NCI-H1930 (cell line): Measurements from ENCODE around the gene MESP1.
A peak's percentile ranks its signal among the peaks of the same experiment; 100 is the strongest.
"Not testable (repeated sequence)": the region's sequence is repeated elsewhere in the genome, so short reads cannot be mapped to it uniquely, and the experiment has no call there.

Source experiments
- DNase-seq, 2 experiments: peaks; one replicate each; lab custom pipeline; 2025; lab: John Stamatoyannopoulos, UW

MESP1 gene, protein sequence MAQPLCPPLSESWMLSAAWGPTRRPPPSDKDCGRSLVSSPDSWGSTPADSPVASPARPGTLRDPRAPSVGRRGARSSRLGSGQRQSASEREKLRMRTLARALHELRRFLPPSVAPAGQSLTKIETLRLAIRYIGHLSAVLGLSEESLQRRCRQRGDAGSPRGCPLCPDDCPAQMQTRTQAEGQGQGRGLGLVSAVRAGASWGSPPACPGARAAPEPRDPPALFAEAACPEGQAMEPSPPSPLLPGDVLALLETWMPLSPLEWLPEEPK

DNA sequence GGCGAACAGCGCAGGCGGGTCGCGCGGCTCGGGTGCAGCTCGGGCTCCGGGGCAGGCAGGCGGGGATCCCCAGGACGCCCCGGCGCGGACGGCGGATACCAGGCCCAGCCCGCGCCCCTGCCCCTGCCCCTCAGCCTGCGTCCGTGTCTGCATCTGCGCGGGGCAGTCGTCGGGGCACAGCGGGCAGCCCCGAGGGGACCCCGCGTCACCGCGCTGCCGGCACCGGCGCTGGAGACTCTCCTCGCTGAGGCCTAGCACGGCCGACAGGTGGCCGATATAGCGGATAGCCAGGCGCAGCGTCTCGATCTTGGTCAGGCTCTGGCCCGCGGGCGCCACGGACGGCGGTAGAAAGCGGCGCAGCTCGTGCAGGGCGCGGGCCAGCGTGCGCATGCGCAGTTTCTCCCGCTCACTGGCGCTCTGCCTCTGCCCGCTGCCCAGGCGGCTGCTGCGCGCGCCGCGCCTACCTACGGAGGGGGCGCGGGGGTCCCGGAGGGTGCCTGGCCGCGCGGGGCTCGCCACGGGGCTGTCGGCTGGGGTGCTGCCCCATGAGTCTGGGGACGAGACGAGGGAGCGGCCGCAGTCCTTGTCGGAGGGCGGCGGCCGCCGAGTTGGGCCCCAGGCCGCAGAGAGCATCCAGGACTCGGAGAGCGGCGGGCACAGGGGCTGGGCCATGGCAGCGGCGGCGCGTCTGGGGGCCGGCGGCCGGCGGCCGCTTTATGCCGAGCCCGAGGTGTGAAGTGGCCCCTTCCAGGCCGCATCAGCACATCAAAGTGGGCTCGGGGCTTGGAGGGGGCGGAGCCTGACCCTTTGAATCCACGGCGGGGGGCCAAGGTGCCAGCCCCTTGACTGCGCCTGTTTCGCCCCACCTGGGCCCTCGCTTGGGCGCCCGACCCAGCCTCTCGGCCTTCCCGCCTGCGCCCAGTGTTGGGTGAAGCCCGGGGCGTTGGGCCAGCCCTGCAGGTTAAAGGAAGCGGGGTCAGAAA, at the start of gene MESP1:
MESP1 (minus strand) TSS at position 690 of the 983 bp plus-strand sequence; CDS start at position 672, 18 bp downstream.
- peak; percentile 67 to 89 for DNase-seq

DNA sequence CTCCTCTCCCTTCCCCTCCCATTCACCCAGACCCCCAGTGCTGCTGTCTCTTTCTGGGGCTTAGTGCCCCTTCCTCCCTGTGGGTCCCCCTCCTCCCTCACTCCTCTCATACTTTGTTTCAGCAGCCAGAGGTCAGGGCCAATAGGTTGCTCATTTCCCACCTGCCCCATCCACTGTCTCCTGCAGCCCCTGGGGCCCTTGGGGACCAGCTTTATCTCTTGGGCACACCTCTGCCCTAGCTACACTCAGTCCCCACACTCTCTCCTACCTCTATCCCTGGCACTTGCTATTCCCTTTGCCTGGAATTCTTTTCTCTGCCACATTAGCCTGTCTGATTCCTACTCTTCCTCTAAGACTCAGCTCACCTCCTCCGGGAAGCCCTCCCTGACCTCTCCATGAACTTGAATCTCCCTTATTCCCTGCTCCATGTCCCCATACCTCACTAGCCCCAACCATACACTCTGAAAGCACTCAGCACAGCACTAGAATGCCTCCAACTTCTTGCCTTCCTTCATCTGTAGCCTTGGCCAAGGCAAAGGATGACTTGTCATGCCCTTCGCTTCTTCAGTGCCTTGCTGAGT, 49.0 kb upstream of the MESP1 start:
- DNase-seq = no peak

DNA sequence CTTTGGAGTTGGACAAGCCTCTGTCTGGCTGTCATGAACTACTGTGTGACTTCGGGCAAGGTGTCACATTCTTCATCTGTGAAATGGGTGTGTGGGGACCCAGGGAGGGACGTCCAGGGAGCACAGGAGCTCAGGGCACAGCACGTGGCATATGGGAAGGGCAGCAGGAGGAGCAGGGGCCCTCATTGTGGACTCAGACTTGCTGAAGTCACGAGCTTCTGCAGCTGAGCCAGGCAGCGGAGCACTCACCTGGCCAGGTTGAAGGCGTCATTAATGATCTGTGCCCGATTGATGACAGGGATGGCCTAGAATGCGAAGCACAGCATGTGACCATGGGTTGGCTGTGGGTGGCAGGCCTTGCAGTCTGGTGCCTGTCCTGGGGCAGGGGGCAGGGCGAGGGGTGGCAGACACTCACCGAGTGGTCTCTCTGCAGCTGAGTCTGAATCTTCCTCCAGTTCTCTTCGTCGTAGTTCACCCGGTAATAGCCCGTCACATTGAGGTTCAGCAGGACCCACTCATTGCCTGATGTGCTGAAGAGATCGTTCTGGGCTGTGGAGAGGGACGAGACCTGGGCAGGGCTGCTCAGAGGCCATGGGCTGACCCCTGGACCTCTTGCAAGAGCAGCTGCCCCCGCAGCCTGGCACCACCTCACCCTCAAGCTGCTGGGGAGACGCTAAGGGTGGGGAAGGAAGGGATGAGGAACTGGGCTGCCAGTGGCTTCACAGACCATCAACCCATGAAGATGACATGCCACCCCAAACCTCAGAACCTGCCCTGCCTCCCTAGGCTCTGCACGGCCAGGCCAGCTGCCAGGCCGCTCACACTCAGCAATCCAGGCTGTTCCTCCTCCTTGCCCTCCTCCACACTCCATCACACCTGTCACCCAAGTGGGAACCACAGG, 48.2 kb upstream of the MESP1 start:
- DNase-seq = no peak

DNA sequence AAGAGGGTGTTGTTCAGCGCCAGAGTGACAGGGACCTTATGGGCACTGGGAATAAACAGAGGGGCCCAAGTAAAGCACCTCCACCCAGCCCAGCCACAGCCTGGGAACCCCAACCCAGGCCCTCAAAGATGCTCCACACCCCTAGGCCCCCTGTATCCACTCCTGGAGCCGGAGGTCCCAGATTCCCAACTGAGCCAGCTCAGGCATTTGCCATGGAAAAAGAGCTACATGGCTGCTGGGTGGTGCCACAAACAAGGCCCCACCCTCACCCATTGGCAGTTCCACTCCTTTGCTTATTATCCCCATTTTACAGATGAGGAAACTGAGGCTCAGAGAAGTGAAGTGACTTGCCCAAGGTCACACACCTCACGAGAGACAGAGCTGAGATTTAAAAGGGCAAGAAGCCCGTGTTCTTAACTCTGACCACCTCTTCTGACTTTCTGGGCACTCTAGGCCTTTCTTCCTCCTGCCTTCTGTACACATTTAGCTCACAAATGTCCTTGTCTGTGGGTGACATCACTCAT, 46.7 kb upstream of the MESP1 start:
- DNase-seq = no peak

DNA sequence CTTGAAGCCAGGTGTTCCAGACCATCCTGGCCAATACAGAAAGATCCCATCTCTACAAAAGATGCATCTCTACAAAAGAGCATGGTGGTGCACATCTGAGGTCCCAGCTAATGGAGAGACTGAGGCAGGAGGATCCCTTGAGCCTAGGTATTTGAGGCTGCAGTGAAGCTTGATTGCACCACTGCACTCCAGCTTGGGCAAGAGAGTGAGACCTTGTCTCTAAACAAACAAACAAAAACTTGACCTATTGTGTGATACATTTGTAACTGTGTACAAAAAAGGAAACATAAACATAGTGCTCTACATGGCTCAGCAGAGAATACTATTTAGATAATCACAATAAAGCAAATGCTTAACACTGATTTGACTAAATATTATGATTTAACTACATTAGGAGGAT, 44.9 kb upstream of the MESP1 start:
- DNase-seq = no peak

DNA sequence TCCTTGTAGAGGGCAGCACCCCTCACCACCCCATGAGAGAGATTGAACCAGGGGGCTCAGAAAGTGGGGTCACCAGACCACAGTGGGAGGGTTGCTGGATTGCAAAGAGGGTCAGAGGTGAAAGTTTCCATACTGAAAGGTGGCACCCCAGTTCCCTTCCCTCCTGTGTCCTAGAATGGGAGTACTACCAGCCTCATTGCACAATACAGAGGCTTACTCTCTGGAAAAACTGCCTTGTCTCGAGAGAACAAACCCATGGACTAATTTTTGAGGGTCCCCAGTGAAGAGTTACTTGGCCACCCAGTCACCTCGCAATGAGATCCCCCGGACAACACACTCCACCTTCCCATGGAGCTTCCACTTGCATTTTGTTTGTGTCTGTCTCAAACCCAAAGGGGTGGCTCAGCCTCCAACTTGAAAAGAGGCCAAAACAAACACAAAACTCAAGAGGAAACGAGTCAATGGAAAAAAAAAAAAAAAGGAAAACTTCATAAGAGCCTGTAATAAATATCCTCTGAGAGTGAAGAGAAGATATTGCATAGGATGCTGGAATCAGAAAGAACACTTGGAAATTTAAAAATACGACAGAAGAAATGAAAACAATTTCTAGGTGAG, 43.7 kb upstream of the MESP1 start:
- no peak for DNase-seq

DNA sequence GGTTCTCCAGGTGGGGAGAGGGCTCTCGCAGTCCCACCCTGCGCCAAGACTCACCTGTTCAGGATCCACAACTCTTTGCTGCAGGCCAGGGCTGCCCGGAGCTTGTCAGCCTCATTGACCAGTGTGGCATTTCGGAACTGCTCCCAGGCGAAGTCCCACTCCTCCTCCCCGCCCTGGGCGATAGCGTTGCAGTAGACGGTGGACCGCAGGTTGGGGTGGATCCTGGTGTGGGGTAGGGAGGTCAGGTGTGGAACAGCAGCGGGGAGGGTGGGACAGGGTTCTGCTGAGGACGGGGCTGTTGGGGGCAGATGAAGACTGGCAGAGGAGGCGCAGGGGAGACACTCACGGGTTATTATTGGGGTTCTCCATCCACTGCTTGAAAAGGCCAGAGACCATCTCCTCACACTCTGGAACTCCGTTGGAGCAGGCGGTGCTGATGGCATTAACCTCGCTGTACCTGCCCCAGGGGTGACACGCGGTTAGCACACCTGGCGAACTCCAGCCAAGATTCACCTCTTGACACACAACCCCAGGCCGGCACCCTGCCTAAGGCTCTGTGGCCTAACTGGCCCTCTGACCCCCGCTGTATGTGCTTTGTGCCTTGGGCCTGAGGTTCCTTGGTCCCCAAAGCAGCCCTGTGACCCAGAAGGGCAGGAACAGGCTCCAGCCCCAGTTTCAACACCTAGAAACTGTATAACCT, 41.2 kb upstream of the MESP1 start:
- DNase-seq = no peak

DNA sequence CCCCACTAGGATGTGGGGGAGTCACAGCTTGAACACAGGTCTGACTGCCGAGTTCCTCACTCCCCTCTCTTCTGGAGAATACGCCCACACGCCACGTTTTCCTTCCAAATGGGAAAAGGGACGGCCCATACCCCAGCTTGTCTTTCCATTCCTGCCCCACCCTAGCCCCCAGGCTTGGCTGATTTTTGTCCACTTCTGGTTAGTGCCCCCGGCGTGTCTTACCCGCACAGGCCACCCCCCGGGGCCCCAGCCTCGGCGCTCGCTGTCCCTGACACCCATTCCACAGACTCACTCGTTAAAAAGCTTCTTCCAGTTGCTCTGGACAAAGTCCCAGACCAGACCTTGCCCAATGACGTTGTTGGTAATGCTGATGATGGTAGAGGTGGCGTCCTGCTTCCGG, 39.6 kb upstream of the MESP1 start:
- DNase-seq = no peak

DNA sequence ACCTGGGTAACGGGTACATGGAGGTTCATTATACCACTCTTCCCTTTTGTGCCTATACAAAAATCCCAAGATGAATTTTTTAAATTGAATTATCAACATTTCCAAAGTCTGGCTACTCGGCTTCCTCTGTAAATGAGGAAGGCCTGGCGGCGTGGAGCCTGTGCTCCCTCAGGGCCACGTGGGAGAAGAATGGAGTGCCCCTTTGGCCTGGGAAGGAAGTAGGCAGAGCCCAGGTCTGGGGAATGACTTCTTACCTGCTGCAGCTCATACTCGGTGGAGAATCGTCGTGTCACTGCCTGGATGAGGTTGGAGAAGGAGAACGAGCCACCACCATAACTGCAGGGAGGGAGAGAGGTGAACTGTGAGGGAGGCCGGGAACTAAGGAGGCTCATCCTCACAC, 39.2 kb upstream of the MESP1 start:
- no peak for DNase-seq

DNA sequence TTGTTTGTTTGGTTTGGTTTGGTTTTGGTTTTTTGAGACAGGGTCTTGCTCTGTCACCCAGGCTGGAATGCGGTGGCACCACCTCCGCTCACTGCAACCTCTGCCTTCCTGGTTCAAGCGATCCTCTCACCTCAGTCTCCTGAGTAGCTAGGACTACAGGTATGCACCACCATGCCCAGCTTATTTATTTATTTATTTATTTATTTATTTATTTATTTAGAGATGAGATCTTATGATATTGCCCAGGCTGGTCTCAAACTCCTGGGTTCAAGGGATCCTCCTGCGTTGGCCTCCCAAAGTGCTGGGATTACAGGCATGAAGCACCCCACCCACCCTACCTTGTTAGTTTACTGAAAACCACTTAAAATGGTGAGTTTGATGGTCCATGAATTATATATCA, 37.5 kb upstream of the MESP1 start:
- DNase-seq = not testable (repeated sequence)

DNA sequence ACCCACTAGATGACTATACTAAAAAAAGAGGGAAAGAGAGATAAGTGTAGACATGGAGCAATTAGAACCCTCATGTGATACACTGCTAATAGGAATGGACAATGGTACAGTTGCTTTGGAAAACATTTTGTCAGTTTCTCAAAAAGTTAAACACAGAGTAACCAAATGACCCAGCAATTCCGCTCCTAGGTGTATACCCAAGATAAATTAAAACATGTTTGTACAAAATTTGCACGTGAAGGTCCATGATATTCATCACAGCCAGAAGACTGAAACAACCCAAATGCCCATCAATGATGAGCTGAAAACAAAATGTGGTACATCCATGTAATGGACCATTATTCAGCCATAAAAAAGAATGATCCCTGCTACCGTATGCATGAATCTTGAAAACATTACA, 36.9 kb upstream of the MESP1 start:
- no peak for DNase-seq

DNA sequence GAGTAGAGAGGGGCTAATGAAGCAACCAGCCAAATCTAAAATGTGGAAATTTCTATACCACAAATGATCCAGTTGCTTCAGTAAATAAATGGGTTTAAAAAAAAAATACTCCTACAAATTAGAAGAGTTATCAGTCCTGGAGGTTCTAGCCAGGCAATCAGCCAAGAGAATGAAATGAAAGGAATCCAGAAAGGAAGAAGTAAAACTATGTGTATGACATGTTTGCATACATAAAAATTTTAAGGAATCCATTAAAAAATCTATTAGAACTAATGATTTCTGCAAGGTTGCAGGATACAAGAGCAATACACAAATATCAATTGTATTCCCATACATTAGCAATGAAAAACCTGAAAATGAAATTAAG, 34.7 kb upstream of the MESP1 start:
- DNase-seq = no peak

DNA sequence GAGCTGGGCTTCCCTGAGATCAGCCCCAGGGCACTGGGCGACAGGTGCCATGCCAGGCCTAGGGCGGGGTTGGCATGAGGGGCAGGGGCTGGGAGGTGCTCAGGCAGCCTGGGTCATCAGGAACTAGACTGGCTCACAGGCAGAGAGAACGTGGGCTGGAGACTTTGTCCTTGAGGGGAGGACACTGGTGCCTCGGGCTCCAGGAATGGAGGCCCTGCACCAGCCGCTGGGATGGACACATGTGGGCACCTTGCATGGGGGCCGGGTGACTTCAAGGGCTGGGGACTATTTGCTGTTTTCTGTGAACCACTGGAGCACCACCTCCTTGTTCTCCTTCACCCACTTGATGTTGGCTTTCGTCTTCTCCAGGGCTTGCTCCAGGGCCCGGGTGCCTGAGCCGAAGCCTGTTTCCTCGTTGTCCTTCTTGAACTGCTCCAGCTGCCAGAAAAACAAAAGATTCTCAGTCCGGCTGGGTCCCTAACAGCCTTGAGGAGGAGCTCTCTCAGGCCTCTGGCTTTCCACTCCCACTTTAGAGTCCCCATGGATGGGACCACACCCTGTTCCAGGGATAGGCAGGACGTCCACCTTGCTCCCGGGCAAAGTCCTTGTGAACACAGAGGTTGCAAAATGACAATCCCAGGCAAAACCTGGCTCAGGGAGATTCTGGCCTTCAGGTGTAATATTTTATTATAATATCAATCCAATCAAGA, 34.2 kb upstream of the MESP1 start:
- DNase-seq = no peak

DNA sequence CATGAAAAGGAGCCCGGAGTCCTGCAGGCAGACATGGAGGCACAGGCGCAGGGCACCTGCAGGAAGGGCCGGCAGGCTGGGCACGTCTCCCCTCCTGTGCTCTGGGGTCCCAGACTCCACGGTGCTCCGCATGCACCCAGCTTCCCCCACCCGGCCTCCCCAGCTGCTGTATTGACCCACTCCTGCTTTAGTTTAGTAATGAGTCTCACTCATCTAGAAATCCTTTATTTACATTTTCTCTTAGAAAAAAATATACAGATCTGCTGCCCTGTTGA, 33.6 kb upstream of the MESP1 start:
- DNase-seq = no peak

DNA sequence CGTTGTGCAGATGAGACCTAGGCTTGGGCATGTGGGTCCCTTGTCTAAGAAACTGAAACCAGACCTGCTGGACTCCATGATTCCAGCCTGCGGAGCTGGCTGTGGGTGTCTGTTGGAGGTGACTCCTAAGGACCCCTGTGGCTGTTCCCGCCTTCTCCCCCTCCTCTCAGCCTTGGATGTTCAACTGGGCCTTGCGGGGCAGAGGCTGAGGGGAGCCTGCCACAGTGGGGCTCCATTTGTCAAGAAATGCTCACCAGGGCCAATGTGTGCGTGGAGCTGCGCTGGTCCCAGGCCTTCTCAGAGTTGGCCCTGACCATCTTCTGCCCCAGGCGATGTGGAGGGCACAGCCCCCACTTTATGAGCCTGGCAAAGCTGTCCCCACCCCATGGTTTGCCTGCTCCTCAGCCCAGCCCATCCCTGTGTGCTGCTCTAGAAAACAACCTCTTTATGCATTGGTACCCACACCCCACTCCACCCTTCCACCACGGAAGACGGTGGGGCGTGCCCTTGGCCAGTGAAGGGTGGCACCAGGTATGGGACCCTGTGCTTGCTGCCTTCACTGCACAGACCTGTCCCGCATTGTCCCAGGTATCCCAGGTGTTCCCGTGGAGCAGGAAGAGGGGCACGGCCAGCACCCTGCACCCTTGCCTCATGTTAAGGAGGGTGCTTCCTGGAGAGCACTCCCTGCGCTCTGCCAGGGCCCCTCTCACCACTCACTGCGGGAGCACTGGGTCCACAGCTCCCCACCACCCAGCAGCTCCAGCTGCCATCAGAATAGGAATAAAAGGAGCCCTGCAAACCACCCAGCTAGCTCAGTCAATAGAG, 33.0 kb upstream of the MESP1 start:
- no peak for DNase-seq

DNA sequence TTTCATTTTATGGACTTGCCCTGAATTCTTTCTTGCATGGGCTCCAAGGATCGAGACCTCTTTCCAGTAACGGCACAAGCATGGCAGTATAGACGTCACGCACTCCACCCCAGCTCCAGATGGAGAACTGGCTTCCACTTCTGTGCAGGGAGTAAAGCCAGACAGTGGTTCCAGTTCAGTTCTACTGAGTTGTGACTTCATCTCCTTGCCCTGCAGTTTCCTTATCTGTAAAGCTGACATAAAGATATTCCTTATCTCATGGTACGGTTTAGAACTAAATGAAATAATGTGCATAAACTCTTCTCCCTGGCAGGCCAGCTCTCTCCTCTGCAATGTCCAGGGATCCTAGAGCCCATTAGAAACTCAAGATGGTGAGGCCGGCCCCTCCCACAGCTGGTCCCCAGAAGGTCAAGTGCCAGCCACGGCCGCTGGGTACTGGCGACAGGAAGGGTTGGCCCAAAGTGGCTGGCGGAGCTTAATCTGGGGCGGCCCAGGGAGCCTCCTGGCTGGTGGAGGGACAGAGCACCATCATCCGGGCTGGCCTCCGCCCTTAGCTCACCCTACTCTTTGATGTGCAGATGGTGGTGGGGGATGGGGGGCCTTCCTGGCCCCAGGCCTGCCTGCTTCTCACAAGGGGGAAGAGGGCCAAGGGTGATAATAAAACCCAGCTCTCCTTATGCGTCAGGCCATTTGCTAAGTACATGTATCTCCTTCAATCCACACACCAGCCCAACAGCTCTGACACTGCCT, 32.2 kb upstream of the MESP1 start:
- no peak for DNase-seq

DNA sequence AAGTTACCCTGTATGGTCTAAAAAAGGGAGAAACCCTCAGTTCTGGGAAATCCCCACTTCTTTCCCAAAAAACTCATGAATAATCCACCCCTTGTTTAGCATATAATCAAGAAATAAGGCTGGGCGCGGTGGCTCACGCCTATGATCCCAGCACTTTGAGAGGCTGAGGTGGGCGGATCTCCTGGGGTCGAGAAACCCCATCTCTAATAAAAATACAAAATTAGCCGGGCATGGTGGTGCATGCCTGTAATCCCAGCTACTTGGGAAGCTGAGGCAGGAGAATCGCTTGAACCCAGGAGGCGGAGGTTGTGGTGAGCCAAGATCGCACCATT, 31.5 kb upstream of the MESP1 start:
- not testable (repeated sequence) for DNase-seq

DNA sequence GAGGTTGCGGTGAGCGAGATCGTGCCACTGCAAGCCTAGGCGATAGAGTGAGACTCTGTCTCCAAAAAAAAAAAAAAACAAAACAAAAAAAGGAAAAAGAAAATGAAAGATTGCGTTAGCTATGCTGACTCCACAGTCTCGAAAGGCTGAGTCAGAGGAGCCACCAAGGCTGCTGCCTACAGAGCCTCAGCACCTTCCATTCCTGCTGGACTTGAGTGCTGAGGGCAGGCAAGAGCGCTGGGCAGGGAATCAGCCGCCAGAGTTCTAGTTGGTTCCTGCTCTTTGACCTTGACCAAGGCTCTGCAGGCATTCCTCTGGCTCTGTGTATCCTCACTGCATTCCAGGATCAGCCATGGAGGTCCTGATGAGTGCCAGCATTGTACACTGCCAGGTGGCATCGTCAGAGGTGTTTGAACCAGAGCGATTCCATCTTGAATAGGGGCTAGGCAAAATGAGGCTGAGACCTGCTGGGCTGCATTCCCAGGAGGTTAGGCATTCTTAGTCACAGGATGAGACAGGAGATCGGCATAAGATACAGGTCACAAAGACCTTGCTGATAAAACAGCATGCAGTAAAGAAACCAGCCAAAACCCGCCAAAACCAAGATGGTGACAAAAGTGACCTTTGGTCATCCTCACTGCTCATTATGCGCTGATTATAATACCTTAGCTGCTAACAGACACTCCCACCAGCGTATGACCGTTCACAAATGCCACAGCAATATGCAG, 31.0 kb upstream of the MESP1 start:
- no peak for DNase-seq
